ENCODE data around the gene PLCXD1. TPM values are rescaled to one million over a fixed set of nuclear protein-coding genes. Genes with fewer than 3 reads are reported as not detected.
A peak's percentile ranks its signal among the peaks of the same experiment; 100 is the strongest.

Gene PLCXD1
- total RNA-seq, 1 experiment from 2014 or later, result 60.9 TPM

- DNase-seq (ENCODE audit: low spot score), result no peak
- intact Hi-C loops (cut with micrococcal nuclease; ENCODE audit: unreplicated experiment), result no loop called here
- TF ChIP-seq, protein P1, sequence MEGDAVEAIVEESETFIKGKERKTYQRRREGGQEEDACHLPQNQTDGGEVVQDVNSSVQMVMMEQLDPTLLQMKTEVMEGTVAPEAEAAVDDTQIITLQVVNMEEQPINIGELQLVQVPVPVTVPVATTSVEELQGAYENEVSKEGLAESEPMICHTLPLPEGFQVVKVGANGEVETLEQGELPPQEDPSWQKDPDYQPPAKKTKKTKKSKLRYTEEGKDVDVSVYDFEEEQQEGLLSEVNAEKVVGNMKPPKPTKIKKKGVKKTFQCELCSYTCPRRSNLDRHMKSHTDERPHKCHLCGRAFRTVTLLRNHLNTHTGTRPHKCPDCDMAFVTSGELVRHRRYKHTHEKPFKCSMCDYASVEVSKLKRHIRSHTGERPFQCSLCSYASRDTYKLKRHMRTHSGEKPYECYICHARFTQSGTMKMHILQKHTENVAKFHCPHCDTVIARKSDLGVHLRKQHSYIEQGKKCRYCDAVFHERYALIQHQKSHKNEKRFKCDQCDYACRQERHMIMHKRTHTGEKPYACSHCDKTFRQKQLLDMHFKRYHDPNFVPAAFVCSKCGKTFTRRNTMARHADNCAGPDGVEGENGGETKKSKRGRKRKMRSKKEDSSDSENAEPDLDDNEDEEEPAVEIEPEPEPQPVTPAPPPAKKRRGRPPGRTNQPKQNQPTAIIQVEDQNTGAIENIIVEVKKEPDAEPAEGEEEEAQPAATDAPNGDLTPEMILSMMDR (conservative IDR thresholded peaks at IDR 0.05; ENCODE audit: low read depth, low read length), result no peak
- no peak for TF ChIP-seq EZH2 (IDR thresholded peaks at IDR 0.05; ENCODE audit: borderline replicate concordance, low read depth, low read length, poor library complexity, severe bottlenecking)
- POLR2A ChIA-PET (ENCODE audit: low non-redundant PET), result no interaction called here
- CTCF ChIA-PET, result no interaction called here
- no peaks in the 10 kb centered on the region for H3K4me1 ChIP-seq (ENCODE audit: insufficient read depth, low read length, poor library complexity, severe bottlenecking)
- peaks cover 15% of the 10 kb centered on the region for H3K36me3 ChIP-seq (ENCODE audit: insufficient read depth, low read length, poor library complexity, severe bottlenecking)
- H3K9me3 ChIP-seq (ENCODE audit: low read depth, low read length, poor library complexity, severe bottlenecking), result no peaks in the 10 kb centered on the region
- H3K27ac ChIP-seq (ENCODE audit: low read depth, low read length, poor library complexity, severe bottlenecking), result peak overlapping the region; percentile 99
- no peaks in the 10 kb centered on the region for H3K27me3 ChIP-seq (replicated peaks; ENCODE audit: insufficient read depth, low read depth, low read length, poor library complexity)
- H3K4me3 ChIP-seq (ENCODE audit: low read depth, low read length, poor library complexity, severe bottlenecking), result peak overlapping the region; percentile 98
- BruUV-seq (replicated peaks), result no TSS peak
These were observed 38.5 kb downstream of the PLCXD1 start for GRCh38 chrX:319579-320125.

DNA sequence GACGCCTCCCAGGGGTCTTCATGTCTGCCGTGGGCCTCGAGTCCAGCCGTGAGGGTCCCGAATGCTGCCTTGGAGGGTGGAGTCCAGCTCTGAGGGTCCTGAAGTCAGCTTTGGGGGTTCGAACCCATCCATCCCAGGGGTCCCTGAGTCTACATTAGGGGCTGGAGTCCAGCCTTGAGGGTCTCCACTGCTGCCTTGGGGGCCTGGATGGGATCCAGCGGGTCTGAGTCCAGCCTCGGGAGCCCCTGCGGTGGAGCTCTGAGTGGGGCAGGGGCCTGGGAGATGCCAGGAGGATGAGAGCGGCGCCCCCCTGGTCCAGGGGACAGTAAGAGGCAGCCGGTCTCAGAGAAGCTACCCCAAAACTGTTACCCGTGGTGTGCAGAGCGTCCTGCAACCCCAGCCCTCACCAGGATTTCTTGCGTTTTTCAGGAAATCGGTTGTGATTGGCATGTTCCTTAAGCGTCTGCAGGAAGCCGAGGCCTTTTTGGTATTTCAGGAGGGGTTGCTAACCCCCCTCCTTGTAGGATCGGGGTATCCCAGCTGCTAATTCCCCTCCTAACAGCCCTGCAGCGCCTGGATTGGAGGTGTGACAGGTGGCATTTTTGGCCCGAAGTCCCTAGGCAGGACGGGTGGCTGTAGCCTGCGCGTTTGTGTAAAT is 39.1 kb downstream of the PLCXD1 start:
- Histone ChIP-seq H3K27me3 (replicated peaks; ENCODE audit: insufficient read depth, low read depth, low read length, poor library complexity) (no peaks in the 10 kb centered on the region), H3K36me3 (ENCODE audit: insufficient read depth, low read length, poor library complexity, severe bottlenecking) (peaks cover 10% of the 10 kb centered on the region), H3K4me3 (ENCODE audit: low read depth, low read length, poor library complexity, severe bottlenecking) (peak overlapping the region; percentile 98), H3K27ac (ENCODE audit: low read depth, low read length, poor library complexity, severe bottlenecking) (peak overlapping the region; percentile 99), H3K4me1 (ENCODE audit: insufficient read depth, low read length, poor library complexity, severe bottlenecking) (no peaks in the 10 kb centered on the region), H3K9me3 (ENCODE audit: low read depth, low read length, poor library complexity, severe bottlenecking) (no peaks in the 10 kb centered on the region)
- no TSS peak for BruUV-seq (replicated peaks)
- ChIA-PET CTCF (no interaction called here), POLR2A (ENCODE audit: low non-redundant PET) (no interaction called here)
- intact Hi-C loops (cut with micrococcal nuclease; ENCODE audit: unreplicated experiment), result no loop called here
- no peak for DNase-seq (ENCODE audit: low spot score)
- TF ChIP-seq, protein P1 (conservative IDR thresholded peaks at IDR 0.05; ENCODE audit: low read depth, low read length), result no peak
- no peak for TF ChIP-seq EZH2 (IDR thresholded peaks at IDR 0.05; ENCODE audit: borderline replicate concordance, low read depth, low read length, poor library complexity, severe bottlenecking)

- H3K9me3 ChIP-seq (ENCODE audit: low read depth, low read length, poor library complexity, severe bottlenecking), result no peaks in the 10 kb centered on the region
- ChIA-PET POLR2A (ENCODE audit: low non-redundant PET) (no interaction called here), CTCF (no interaction called here)
- no peaks in the 10 kb centered on the region for H3K27me3 ChIP-seq (replicated peaks; ENCODE audit: insufficient read depth, low read depth, low read length, poor library complexity)
- H3K36me3 ChIP-seq (ENCODE audit: insufficient read depth, low read length, poor library complexity, severe bottlenecking), result no peaks in the 10 kb centered on the region
- DNase-seq (ENCODE audit: low spot score), result peak; percentile 83
- BruUV-seq (replicated peaks), result no TSS peak
- intact Hi-C loops (cut with micrococcal nuclease; ENCODE audit: unreplicated experiment), result no loop called here
- TF ChIP-seq, protein P1 (conservative IDR thresholded peaks at IDR 0.05; ENCODE audit: low read depth, low read length), result peak; percentile 60
- TF ChIP-seq EZH2 (IDR thresholded peaks at IDR 0.05; ENCODE audit: borderline replicate concordance, low read depth, low read length, poor library complexity, severe bottlenecking), result no peak
- H3K4me1 ChIP-seq (ENCODE audit: insufficient read depth, low read length, poor library complexity, severe bottlenecking), result no peaks in the 10 kb centered on the region
- H3K27ac ChIP-seq (ENCODE audit: low read depth, low read length, poor library complexity, severe bottlenecking), result no peak overlapping the region
- H3K4me3 ChIP-seq (ENCODE audit: low read depth, low read length, poor library complexity, severe bottlenecking), result no peak overlapping the region
These were observed 42.8 kb downstream of the PLCXD1 start for GRCh38 chrX:323721-324628.
